HL-60 (cell line): ENCODE results near the gene MPPE1.

Source experiments
- DNase-seq, 2 experiments: peaks; one replicate each; pipeline ENCODE4 v3.0.0-alpha.2; 2010 to 2020; ENCODE audit warnings: low read depth in 1 of 2, low spot score in 1 of 2
- H3K27ac ChIP-seq: fragments of 250-450 bp; sonication (Bioruptor Pico); replicated peaks from 2 replicates; pipeline ENCODE4 v1.5.1; 2020; ENCODE audit warnings: mild to moderate bottlenecking, moderate library complexity
- H3K27me3 ChIP-seq: fragments of 250-450 bp; sonication (Bioruptor Pico); 2 replicates; pipeline ENCODE4 v1.5.1; 2021; ENCODE audit warnings: mild to moderate bottlenecking, moderate library complexity; ENCODE audit not compliant: insufficient read depth, poor library complexity, severe bottlenecking
- H3K4me3 ChIP-seq: replicated peaks from 2 replicates; pipeline ENCODE4 v1.5.1; 2011; ENCODE audit warnings: mild to moderate bottlenecking, control low read depth, low read length; ENCODE audit not compliant: insufficient read depth
- GABPA ChIP-seq: IDR thresholded peaks from 2 replicates; pipeline ENCODE4 v1.6.1; 2012; ENCODE audit warnings: low read depth
- POLR2AphosphoS5 ChIP-seq: IDR thresholded peaks from 2 replicates; pipeline ENCODE4 v1.6.1; 2012; ENCODE audit warnings: low read depth
- SPI1 ChIP-seq: IDR thresholded peaks from 2 replicates; pipeline ENCODE4 v1.6.1; 2012; ENCODE audit warnings: low read depth, mild to moderate bottlenecking, borderline replicate concordance
- TF ChIP-seq, protein P1 (sequence below): IDR thresholded peaks from 2 replicates; pipeline ENCODE4 v1.6.1; 2012; ENCODE audit warnings: low read depth; ENCODE audit not compliant: insufficient replicate concordance
- TF ChIP-seq, protein P2 (sequence below): IDR thresholded peaks from one replicate; pipeline ENCODE4 v1.5.1; 2011; ENCODE audit warnings: low read length, control low read depth, inconsistent platforms; ENCODE audit not compliant: insufficient read depth

MPPE1 gene

DNA sequence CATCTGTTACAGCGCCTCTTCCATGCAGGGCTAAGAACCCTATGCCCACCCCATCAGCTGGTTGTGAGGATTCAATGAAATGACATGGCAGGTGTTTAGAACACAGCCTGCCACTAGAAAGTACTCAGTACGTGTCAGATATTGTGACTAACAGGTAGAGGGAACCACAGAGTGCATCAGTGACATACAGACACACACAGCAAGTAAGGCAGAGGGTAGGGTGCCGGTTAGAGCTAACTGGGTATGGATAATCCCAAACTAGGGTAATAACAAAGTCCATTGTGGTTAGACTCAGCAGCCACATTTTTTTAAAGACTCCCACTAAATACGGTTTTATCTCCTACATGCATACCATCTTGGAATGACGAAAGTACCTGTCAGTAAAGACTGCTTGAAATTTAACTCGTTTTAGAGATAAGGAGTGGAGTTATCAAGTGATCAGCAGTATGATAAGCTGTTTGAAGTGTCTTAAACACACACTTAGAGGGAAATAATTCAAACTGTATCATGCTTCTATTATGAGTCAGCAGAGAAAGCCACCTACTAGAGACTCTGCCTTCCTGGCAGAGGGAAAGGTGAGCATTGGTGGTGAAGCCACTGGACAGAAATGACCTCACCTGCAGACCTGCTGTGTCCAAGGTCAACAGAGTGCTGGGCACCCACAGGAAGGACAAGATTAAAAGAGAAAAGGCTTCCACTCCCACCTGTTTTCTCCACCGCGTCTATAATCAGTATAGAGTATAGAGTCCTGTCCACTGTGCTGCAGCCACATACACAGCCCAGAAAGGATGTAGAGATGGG lies 20.6 kb downstream of the MPPE1 start:
- no peaks in the 10 kb centered on the region for H3K27me3 ChIP-seq
- DNase-seq, result no peak
- TF ChIP-seq POLR2AphosphoS5 (no peak), SPI1 (no peak), GABPA (no peak)
- TF ChIP-seq, protein P1, sequence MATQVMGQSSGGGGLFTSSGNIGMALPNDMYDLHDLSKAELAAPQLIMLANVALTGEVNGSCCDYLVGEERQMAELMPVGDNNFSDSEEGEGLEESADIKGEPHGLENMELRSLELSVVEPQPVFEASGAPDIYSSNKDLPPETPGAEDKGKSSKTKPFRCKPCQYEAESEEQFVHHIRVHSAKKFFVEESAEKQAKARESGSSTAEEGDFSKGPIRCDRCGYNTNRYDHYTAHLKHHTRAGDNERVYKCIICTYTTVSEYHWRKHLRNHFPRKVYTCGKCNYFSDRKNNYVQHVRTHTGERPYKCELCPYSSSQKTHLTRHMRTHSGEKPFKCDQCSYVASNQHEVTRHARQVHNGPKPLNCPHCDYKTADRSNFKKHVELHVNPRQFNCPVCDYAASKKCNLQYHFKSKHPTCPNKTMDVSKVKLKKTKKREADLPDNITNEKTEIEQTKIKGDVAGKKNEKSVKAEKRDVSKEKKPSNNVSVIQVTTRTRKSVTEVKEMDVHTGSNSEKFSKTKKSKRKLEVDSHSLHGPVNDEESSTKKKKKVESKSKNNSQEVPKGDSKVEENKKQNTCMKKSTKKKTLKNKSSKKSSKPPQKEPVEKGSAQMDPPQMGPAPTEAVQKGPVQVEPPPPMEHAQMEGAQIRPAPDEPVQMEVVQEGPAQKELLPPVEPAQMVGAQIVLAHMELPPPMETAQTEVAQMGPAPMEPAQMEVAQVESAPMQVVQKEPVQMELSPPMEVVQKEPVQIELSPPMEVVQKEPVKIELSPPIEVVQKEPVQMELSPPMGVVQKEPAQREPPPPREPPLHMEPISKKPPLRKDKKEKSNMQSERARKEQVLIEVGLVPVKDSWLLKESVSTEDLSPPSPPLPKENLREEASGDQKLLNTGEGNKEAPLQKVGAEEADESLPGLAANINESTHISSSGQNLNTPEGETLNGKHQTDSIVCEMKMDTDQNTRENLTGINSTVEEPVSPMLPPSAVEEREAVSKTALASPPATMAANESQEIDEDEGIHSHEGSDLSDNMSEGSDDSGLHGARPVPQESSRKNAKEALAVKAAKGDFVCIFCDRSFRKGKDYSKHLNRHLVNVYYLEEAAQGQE, result no peak
- TF ChIP-seq, protein P2, sequence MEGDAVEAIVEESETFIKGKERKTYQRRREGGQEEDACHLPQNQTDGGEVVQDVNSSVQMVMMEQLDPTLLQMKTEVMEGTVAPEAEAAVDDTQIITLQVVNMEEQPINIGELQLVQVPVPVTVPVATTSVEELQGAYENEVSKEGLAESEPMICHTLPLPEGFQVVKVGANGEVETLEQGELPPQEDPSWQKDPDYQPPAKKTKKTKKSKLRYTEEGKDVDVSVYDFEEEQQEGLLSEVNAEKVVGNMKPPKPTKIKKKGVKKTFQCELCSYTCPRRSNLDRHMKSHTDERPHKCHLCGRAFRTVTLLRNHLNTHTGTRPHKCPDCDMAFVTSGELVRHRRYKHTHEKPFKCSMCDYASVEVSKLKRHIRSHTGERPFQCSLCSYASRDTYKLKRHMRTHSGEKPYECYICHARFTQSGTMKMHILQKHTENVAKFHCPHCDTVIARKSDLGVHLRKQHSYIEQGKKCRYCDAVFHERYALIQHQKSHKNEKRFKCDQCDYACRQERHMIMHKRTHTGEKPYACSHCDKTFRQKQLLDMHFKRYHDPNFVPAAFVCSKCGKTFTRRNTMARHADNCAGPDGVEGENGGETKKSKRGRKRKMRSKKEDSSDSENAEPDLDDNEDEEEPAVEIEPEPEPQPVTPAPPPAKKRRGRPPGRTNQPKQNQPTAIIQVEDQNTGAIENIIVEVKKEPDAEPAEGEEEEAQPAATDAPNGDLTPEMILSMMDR, result no peak
- no peak overlapping the region for H3K27ac ChIP-seq
- H3K4me3 ChIP-seq, result no peak overlapping the region

DNA sequence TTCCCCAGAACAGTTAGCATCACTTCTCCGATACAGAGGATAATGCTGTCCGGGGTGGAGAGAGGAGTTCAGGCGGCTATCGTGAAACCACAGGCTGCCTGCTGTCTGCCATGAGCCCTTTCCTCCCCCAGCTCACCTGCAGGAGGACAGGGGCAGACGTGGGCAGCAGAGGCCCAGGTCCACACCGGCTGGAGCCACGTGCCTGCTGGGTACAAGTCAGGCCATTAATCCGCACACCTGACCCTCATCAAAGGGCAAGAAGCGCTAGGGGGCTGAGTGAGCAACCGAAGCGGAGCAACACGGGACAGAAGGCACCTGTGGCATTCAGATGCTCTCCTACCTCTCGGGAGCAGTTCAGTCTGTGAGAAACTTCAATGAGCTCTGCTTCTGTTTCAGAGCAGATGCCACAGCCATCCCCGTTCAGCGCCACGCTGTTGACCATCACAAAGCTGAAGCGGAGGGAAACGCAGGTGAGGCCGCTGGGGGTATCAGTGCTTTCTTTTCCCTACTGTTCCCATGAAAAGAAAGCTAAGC lies 21.5 kb downstream of the MPPE1 start:
- no peak overlapping the region for H3K27ac ChIP-seq
- TF ChIP-seq, protein P1, result no peak
- TF ChIP-seq SPI1, result no peak
- TF ChIP-seq GABPA, result no peak
- no peak for TF ChIP-seq POLR2AphosphoS5
- TF ChIP-seq, protein P2, result no peak
- no peak for DNase-seq

DNA sequence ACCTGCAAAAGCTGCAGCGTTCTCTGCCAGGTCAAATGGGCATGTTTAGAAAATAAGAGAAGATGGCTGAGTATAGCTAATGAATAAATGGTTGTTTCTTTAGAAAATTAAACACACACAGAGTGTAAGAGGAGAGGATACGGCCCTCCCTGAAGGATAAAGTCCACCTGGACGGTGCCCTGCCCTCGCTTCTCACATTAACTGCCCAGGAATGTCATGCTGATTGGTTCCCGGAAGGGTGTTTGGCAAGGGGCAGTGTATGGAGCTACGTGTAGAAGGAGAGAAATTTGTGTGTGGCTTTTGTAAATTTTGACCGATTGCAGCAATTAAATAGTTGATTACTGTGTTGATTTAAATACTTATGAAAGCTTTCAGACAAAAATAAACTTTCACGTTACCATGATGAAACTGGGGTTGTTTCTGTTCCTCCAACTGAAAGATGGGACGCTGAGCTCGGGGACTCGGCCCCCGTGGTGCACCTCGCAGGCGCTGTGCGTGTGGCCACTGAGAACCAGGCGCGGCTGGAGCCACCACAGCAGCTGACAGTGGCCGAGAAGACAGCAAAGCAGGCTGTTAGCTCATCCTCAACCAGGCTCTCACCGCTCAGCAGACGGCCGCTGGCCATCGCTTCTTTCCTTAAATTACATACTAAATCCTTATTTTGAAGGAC lies 22.7 kb downstream of the MPPE1 start:
- DNase-seq, result no peak
- no peaks in the 10 kb centered on the region for H3K27me3 ChIP-seq
- no peak overlapping the region for H3K27ac ChIP-seq
- TF ChIP-seq, protein P1, result no peak
- TF ChIP-seq, protein P2, result no peak
- TF ChIP-seq POLR2AphosphoS5, result no peak
- no peak for TF ChIP-seq SPI1
- H3K4me3 ChIP-seq, result no peak overlapping the region

More for the DNA sequence above, 21.5 kb downstream of the MPPE1 start:
- Histone ChIP-seq H3K27me3 (no peaks in the 10 kb centered on the region), H3K4me3 (no peak overlapping the region)
